ENCODE data around the gene NREP. TPM values are rescaled to one million over a fixed set of nuclear protein-coding genes. Genes with fewer than 3 reads are reported as not detected.
A peak's percentile ranks its signal among the peaks of the same experiment; 100 is the strongest.

NREP gene
- total and polyA plus RNA-seq, 2 donors (not counting 3 experiments of a cell fraction or from before 2014, with no cell fraction given) = 96.7 to 112 TPM

DNA sequence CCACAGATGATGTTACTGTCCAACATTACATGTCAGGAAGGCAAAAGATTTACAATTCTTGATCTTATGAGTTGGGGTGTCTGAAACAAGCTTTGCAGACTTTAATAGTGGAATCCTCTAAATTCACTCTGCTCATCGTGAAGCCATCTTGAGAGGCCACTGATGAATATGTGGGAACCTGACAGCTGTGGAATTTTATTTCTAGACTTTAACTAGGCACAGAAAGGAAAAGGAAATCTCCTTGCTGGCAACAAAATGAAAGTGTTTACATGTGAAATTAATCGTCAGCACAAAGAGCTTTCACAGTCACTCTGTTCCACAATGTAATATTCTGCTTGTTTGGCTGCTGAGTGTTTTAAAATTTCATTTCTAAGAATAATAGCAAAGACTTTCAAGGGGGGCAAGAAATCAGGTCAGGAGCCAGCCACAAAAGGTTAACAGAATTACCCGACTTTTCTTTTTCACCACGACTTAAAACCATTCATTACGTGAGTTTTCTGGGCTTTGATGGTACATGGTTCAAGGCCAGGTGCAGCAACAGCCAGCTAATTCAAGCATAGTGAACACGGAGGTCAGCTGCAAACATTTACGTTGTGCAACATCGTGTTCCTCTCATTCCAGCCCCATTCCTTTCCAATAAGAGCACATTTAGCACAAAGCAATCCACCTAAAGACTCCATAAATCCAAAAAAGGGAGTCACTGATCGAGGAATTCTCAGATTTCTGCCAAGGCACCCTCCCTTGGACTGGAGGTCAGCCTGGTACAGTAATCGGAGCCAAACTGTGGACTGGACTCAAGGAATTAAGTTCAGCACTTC lies 14.6 kb downstream of the NREP start:
- Histone ChIP-seq H3K4me3 (replicated peaks in 1 of 3; ENCODE audit: insufficient read depth in 1 of 3, low read depth in 1 of 3, low read length in 3 of 3) (peak overlapping the region in 1 of 3 experiments; percentile 23), H3K9me3 (replicated peaks; ENCODE audit: control insufficient read depth, insufficient read depth, low read length) (no peaks in the 10 kb centered on the region), H2AFZ (ENCODE audit: low read depth, low read length) (peak overlapping the region; percentile 28), H3K27ac (ENCODE audit: insufficient read depth, low read depth, low read length) (no peak overlapping the region), H3K4me1 (ENCODE audit: control insufficient read depth, extremely low read depth, insufficient read depth, low read length) (peaks cover 18% of the 10 kb centered on the region), H3K27me3 (ENCODE audit: control insufficient read depth in 2 of 2, insufficient read depth in 2 of 2, low read length in 2 of 2) (no peaks in the 10 kb centered on the region), H3K9me1 (replicated peaks; ENCODE audit: control insufficient read depth, extremely low read depth, insufficient read depth, low read length) (no peaks in the 10 kb centered on the region), H3K36me3 (ENCODE audit: control insufficient read depth in 2 of 2, extremely low read depth in 1 of 2, insufficient read depth in 2 of 2, low read length in 2 of 2) (no peaks in the 10 kb centered on the region), H3K9ac (replicated peaks; ENCODE audit: extremely low read depth, insufficient read depth, low read length) (peak overlapping the region; percentile 19), H3K79me2 (ENCODE audit: control insufficient read depth, insufficient read depth, low read length) (peaks cover 23% of the 10 kb centered on the region), H4K20me1 (replicated peaks; ENCODE audit: control insufficient read depth, extremely low read depth, insufficient read depth, low read length) (no peaks in the 10 kb centered on the region), H3K4me2 (ENCODE audit: insufficient read depth, low read length) (peak overlapping the region; percentile 53)
- intact Hi-C loops (cut with micrococcal nuclease) = no loop called here
- TF ChIP-seq, protein P1, sequence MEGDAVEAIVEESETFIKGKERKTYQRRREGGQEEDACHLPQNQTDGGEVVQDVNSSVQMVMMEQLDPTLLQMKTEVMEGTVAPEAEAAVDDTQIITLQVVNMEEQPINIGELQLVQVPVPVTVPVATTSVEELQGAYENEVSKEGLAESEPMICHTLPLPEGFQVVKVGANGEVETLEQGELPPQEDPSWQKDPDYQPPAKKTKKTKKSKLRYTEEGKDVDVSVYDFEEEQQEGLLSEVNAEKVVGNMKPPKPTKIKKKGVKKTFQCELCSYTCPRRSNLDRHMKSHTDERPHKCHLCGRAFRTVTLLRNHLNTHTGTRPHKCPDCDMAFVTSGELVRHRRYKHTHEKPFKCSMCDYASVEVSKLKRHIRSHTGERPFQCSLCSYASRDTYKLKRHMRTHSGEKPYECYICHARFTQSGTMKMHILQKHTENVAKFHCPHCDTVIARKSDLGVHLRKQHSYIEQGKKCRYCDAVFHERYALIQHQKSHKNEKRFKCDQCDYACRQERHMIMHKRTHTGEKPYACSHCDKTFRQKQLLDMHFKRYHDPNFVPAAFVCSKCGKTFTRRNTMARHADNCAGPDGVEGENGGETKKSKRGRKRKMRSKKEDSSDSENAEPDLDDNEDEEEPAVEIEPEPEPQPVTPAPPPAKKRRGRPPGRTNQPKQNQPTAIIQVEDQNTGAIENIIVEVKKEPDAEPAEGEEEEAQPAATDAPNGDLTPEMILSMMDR (IDR thresholded peaks at IDR 0.05; ENCODE audit: extremely low read depth in 1 of 2, insufficient read depth in 1 of 2, low read depth in 1 of 2, low read length in 2 of 2) = no peak
- TF ChIP-seq POLR2A (IDR thresholded peaks at IDR 0.05; ENCODE audit: low read depth, low read length) (no peak), POLR2AphosphoS5 (IDR thresholded peaks at IDR 0.05; ENCODE audit: insufficient read depth, low read depth, low read length) (no peak)
- FAIRE-seq (no peak), DNase-seq (ENCODE audit: low read depth, low spot score) (peak; percentile 63)
- CTCF ChIA-PET = interaction anchor here (1.0 to 2.4 kb wide), 6 partner anchors 12 to 211 kb away, joined by 4 to 14 read pairs (median 4); partner anchors contain the start of gene NREP
- no TSS peak for BruUV-seq (replicated peaks)
- POLR2A ChIA-PET = no interaction called here
- dilution Hi-C loops (cut with MboI; ENCODE audit: extremely low pct_ligation_motif_present, low sequenced_read_pairs) = no loop called here

DNA sequence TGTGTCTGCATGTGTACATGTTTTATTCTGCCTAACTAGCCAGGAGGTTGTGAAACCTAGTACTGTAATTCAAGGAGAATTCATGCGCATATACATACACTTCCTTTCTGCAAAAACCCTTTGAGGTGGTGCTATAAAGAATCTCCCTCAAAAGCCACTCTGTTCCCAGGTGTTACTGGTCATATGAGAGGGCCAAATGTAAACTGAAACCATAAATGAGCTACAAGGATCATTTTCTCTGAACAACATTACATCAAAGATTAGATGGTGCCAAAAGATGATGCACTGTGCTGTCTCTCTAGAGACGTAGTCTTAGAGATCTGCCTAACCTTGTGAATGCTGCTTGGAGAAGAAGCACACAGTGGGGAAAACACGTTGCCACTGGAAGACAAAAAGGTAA lies 15.7 kb downstream of the NREP start:
- H3K4me1 ChIP-seq (ENCODE audit: control insufficient read depth, extremely low read depth, insufficient read depth, low read length) = peaks cover 14% of the 10 kb centered on the region
- ChIA-PET CTCF (interaction anchor here (1.4 to 2.2 kb wide), 2 partner anchors 16 to 190 kb away, joined by 5 to 8 read pairs; partner anchors contain the start of gene NREP), POLR2A (no interaction called here)
- FAIRE-seq (no peak), DNase-seq (ENCODE audit: low read depth, low spot score) (no peak)
- no peaks in the 10 kb centered on the region for H3K9me3 ChIP-seq (replicated peaks; ENCODE audit: control insufficient read depth, insufficient read depth, low read length)
- no peak overlapping the region for H3K27ac ChIP-seq (ENCODE audit: insufficient read depth, low read depth, low read length)
- H3K4me2 ChIP-seq (ENCODE audit: insufficient read depth, low read length) = no peak overlapping the region
- TF ChIP-seq, protein P1 (IDR thresholded peaks at IDR 0.05; ENCODE audit: extremely low read depth in 1 of 2, insufficient read depth in 1 of 2, low read depth in 1 of 2, low read length in 2 of 2) = no peak
- TF ChIP-seq GATA2 (IDR thresholded peaks at IDR 0.05; ENCODE audit: insufficient read depth, insufficient read length, low read depth, low read length) = no peak
- TF ChIP-seq JUN (IDR thresholded peaks at IDR 0.05; ENCODE audit: borderline replicate concordance, insufficient read depth, insufficient read length, low read depth) = no peak
- no peak for TF ChIP-seq POLR2A (IDR thresholded peaks at IDR 0.05; ENCODE audit: low read depth, low read length)
- TF ChIP-seq POLR2AphosphoS5 (IDR thresholded peaks at IDR 0.05; ENCODE audit: insufficient read depth, low read depth, low read length) = no peak
- TF ChIP-seq, protein P2, sequence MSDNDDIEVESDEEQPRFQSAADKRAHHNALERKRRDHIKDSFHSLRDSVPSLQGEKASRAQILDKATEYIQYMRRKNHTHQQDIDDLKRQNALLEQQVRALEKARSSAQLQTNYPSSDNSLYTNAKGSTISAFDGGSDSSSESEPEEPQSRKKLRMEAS (IDR thresholded peaks at IDR 0.05; ENCODE audit: insufficient read depth, insufficient read length) = no peak
- TF ChIP-seq EZH2 (IDR thresholded peaks at IDR 0.05; ENCODE audit: borderline replicate concordance, low read depth, low read length, severe bottlenecking) = no peak
- TF ChIP-seq MYC (IDR thresholded peaks at IDR 0.05; ENCODE audit: low read depth, low read length) = no peak
- dilution Hi-C loops (cut with MboI; ENCODE audit: extremely low pct_ligation_motif_present, low sequenced_read_pairs) (no loop called here), intact Hi-C loops (cut with micrococcal nuclease) (no loop called here)
- no peaks in the 10 kb centered on the region for H4K20me1 ChIP-seq (replicated peaks; ENCODE audit: control insufficient read depth, extremely low read depth, insufficient read depth, low read length)
- no TSS peak for BruUV-seq (replicated peaks)
- H3K9me1 ChIP-seq (replicated peaks; ENCODE audit: control insufficient read depth, extremely low read depth, insufficient read depth, low read length) = no peaks in the 10 kb centered on the region
- H3K79me2 ChIP-seq (ENCODE audit: control insufficient read depth, insufficient read depth, low read length) = peaks cover 19% of the 10 kb centered on the region
- H2AFZ ChIP-seq (ENCODE audit: low read depth, low read length) = no peak overlapping the region
- no peak overlapping the region for H3K9ac ChIP-seq (replicated peaks; ENCODE audit: extremely low read depth, insufficient read depth, low read length)
- no peak overlapping the region for H3K4me3 ChIP-seq (replicated peaks in 1 of 3; ENCODE audit: insufficient read depth in 1 of 3, low read depth in 1 of 3, low read length in 3 of 3)
- no peaks in the 10 kb centered on the region for H3K27me3 ChIP-seq (ENCODE audit: control insufficient read depth in 2 of 2, insufficient read depth in 2 of 2, low read length in 2 of 2)
- no peaks in the 10 kb centered on the region for H3K36me3 ChIP-seq (ENCODE audit: control insufficient read depth in 2 of 2, extremely low read depth in 1 of 2, insufficient read depth in 2 of 2, low read length in 2 of 2)

Data from endothelial cell of umbilical vein (primary cell).